Hematopoietic multipotent progenitor cell treated with erythropoietin and hydrocortisone succinate and interleukin-3 and kit ligand, for 17 days (in vitro differentiated cells): ENCODE results near the gene USP28.
A peak's percentile ranks its signal among the peaks of the same experiment; 100 is the strongest.
"Not testable (repeated sequence)": the region's sequence is repeated elsewhere in the genome, so short reads cannot be mapped to it uniquely, and the experiment has no call there.

Source experiments
- DNase-seq: peaks from one replicate; pipeline ENCODE4 v3.0.0-alpha.2; 2015; ENCODE audit warnings: low spot score

USP28 gene, protein sequence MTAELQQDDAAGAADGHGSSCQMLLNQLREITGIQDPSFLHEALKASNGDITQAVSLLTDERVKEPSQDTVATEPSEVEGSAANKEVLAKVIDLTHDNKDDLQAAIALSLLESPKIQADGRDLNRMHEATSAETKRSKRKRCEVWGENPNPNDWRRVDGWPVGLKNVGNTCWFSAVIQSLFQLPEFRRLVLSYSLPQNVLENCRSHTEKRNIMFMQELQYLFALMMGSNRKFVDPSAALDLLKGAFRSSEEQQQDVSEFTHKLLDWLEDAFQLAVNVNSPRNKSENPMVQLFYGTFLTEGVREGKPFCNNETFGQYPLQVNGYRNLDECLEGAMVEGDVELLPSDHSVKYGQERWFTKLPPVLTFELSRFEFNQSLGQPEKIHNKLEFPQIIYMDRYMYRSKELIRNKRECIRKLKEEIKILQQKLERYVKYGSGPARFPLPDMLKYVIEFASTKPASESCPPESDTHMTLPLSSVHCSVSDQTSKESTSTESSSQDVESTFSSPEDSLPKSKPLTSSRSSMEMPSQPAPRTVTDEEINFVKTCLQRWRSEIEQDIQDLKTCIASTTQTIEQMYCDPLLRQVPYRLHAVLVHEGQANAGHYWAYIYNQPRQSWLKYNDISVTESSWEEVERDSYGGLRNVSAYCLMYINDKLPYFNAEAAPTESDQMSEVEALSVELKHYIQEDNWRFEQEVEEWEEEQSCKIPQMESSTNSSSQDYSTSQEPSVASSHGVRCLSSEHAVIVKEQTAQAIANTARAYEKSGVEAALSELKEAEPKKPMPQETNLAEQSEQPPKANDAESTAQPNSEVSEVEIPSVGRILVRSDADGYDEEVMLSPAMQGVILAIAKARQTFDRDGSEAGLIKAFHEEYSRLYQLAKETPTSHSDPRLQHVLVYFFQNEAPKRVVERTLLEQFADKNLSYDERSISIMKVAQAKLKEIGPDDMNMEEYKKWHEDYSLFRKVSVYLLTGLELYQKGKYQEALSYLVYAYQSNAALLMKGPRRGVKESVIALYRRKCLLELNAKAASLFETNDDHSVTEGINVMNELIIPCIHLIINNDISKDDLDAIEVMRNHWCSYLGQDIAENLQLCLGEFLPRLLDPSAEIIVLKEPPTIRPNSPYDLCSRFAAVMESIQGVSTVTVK

DNA sequence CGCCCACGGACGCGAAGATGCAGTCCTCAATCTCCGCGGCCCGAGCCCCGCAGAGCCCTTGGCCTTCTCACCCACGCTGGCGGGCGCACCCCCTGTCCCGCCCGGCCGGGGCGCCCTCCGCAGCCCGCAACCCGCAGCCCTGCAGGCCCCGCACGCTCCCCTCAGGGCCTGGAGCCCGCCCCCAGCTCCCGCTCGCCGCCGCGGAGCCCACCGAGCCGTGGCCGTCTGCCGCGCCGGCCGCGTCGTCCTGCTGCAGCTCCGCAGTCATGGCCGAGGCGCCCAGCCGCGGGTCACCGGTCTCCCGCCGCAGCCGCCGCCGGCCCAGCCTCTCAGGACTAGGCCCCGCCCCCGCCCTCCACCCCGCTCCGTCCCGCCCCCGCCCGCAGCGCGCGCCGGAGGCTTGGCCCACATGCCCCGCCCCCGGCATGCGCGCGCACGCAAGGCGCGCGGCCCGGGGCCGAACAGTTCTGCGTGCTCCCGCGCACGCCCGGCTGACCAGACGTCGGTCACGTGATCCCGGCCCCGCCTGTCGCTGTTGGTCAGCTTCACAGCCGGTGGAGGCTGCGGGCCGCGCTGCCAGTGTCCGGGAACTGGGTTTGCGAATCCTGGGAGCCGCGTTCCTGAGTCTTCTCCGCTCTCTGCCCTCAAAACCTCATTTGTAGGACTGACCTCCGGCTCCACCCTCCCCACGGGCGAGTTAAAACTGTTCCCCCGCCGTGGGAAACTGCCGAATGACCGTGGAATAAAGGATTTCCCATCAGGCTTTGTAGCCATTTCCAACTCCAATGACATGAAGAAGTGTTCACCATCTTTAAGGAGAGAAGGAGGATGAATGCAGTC lies at the start of gene USP28:
USP28 (minus strand) TSS at position 339 of the 840 bp plus-strand sequence; CDS start at position 268, 71 bp downstream.
- peak; percentile 92 for DNase-seq

DNA sequence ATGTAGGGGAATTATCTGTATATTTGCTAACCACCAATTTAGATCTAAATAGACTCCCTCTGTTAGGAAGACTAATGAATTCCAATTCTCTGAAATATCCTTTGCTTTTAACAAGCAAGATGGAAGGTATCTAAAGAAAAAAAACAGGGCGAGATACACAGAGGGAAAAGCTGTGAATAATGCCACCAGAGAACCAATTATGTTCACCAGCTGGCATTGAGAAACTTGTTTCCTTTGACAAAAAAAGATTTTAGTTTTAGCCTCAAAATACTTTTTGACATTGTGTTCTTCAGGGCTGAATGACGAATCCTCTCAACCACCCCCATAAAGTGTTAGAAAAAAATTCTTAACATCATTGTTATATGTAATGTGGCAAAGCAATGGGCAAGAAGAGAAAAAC lies 48.2 kb upstream of the USP28 start:
- DNase-seq: no peak

DNA sequence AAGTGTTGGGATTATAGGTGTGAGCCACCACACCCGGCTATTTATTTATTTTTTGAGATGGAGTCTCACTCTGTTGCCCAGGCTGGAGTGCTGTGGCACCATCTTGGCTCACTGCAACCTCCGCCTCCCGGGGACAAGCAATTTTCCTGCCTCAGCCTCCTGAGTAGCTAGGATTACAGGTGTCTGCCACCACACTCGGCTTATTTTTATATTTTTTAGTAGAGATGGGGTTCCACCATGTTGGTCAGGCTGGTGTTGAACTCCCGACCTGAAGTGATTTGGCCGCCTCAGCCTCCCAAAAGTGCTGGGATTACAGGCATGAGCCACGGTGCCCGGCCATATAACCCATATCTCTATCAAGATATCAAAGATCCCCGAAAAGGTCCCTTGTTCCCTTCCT lies 36.1 kb upstream of the USP28 start:
- not testable (repeated sequence) for DNase-seq

DNA sequence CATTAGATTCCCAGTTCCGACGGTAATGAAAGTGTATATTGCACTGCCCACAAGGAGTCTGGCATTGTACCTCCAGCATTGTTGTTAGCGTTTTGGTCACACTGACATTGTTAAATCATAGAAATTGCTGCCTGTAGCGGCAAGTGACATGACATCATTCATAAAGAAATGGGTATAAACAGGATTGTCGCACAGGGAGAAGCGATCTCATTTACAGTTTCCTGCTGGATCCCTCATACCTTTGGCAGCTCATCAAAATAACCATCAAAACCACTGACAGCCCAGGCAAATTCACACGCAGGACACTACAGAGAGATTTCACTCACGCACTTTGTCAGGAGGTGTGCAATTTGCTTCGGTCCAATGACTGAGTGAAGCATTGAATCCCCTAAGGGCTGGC lies 32.7 kb upstream of the USP28 start:
- DNase-seq: no peak

DNA sequence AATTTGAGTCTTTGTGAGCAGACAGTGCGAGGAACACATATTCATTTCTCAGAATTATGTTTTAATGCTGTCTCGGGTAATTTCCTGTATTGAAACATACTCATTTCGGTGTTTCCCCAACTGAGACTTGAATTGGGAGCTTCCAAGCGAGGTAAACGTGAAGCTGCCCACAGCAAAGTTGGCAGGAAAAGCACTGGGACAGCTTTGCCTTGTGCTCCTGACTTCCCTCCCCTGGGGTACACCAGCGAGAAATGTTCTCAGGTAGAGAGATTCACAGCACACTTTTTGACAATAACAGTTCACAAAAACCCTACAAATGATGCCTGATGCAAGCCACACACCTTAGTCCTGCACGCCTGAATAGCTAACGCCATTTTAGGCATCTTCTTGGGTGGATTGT lies 32.3 kb upstream of the USP28 start:
- DNase-seq: no peak

DNA sequence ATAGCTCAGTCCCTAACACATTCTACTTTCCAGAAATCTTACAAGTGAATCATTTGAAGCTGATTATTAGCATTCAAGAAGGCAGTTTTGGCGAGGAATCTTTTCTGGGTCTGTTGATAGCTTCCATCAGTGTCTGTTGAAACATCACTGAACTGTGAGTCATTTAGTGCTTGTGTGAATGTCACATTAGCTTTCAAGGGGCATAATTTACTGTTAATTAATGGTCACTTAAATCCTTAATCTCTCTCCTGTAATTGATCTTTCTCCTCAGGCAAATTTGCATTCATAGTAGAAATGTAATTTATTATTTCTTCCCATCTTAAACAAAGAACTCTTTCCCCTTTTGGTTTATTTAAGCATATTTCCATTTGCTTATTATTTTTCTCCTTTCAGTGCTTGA lies 31.8 kb upstream of the USP28 start:
- DNase-seq: no peak

DNA sequence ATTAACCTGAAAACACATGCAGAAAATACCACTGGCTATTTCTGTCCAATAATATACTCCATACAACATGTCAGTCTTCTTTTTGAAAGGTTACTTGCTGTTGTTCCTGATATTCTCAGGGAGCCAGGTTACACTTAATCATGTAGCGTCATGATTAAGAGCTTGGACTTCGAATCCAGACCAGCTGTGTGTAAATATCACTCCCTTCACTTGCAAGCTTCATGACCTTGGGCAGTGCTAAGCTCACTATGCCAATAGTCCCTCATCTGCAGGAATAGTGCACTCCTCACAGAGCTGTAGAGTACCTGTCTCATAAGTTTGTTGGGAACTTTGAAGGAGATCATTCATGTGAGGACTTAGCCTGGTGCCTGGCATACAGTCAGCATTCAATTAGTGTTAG lies 31.1 kb upstream of the USP28 start:
- DNase-seq: no peak

DNA sequence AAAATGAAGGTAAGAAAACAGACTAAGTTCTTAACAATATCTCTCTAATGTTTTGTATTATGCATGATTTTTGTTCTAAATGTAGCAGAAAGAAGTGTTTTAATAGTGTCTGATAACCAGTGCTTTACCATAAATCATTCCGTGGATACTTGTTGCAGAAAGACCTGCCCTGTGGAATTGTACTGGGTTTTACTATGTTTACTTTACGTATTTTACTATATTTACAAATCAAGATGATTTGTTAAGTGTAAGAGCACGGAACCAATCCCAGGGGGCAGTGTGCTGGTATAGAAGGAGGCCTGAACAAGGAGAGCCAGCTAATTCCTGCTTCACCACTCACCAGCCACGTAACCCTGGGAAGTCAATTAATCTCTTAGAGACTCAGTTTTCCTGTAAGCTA lies 30.7 kb upstream of the USP28 start:
- DNase-seq: no peak

DNA sequence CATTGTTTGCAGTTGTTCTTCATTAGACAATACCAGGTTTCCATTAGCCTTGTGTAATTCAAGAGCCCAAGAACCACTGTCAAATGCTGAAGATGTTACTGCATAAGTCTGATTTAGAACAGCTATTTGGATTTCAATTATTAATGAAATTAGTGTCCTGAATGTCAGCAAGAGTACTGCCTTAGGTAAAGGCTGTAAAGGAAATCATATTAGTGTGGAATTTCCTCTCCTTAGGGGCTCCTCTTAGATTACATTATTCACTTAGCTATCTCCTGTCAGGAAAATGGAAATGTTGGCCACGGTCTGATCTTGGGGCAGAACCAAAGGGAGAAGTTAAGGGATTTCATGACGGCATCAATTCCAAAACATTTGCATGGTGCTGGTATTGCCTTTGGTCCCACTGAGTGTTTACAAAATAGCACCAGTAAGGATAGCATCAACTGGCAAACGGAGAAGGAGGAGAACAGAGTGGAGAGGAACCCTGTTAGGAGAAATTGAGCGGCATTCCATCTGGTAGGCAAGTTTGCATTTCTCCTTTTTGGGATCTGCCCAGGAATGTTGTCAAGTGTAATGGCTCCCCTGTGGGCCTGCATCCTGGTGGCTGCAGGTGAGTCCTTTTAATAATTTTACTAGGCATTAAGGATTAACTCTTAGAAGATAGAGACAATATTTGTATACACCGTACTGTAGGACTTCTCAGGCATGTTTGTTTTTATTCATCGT lies 29.2 kb upstream of the USP28 start, which contains the start of gene HTR3B:
HTR3B (plus strand) TSS at position 418 of the 723 bp plus-strand sequence; CDS start at position 556, 138 bp downstream.
- DNase-seq: no peak

DNA sequence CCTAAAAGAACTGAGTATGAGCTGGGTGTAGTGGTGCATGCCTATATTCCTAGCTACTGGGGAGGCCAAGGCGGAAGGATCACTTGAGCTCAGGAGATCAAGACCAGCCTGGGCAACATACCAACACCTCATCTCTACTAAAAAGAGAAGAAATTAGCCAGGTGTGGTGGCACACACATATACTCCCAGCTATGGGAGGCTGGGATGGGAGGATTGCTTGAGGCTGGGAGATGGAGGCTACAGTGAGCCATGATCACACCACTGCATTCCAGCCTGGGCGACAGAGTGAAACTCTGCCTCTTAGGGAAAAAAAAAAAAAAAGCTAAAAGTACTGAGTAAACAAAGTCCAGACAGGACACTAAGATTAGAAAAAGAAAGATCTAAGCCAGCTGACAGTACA lies 25.8 kb upstream of the USP28 start:
- no peak for DNase-seq

DNA sequence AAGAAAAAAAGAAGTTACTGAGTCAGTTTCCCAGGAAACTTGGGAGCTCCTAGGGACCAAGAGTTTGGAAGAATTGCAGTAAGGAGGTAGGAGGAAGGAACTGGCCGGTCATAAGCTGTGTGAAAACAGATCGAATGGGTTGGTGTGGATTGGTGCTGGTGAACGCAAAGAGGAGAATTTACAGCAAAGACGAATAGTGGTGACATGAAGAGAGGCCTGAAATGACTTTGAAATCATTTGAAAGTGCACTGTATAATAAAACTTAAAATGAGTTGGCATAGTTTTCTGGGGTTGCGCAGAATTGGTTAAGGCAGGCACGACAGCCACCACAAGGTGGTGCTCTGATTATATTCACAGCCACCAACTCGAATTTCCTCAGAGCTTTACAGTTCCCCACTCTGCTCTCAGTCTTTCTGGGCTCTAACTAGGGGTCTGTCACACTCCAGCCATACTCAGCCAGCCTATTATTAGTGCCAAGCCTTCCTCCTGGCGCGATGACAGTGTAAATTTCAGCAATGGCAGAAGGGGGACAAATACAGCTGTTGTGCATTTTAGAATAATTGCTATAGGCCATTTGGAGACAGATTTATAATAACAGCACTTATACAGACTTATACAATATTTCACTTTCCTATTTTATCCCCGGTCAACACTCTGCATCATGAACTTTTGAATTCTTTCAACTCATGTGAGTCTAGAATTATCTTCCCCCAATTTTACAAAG lies 20.9 kb upstream of the USP28 start:
- DNase-seq: no peak

DNA sequence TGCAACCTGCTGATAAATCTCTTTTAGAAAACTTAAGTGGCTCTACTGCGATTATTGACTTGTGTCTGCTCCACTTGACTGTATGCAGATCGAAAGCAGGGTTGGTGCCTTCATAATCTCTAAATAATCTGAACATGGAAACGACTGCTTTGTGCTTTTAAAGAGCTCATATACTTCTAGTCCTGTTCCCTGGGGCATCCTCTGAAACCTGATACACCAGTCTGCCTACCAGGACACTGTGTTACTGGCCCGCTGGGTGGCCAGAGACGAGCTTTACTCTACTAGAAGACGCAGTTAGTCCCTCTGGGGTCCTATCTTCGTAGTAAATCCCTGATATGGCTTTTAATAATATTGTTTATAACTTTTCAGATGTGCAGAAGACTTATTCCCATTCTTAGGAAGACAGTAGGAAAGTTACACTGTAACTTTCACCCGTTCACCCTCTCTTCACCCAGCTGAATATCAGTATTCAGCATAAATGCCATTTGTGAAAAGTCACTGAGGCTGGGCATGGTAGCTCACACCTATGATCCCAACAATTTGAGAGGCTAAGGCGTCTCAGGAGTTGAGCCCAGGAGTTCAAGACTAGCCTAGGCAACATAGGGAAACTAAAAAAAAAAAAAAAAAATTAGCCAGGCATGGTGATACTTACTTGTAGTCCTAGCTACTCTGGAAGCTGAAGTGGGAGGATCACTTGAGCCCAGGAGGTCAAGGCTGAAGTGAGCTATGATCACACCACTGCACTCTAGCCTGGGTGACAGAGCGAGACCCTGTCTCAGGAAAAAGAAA lies 20.2 kb upstream of the USP28 start:
- DNase-seq: no peak

DNA sequence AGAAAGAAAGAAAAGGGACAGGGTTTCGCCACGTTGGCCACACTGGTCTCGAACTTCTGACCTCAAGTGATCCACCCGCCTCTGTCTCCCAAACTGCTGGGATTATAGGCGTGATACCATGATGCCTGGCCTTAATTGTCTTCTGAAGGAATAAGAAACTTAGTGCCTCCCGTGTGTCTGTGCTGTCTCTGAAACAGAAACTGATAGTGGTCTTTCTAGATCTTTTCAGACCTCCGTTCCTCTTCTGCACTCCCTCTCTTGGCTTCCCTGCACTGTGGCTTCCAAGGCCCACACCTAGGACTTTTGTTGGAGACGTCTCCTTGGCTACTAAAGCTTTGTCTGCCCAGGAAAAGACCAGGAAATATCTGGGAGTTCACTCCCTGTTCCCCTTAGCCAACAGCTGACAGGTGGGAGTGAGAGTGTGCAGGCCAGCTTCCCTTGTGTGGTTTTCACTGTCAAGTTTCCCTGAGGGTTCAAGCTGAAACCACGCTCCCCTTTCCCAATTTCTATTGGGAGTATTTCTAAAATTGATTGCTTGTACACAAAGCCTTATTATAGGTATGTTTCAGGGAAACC lies 19.1 kb upstream of the USP28 start:
- DNase-seq: no peak

DNA sequence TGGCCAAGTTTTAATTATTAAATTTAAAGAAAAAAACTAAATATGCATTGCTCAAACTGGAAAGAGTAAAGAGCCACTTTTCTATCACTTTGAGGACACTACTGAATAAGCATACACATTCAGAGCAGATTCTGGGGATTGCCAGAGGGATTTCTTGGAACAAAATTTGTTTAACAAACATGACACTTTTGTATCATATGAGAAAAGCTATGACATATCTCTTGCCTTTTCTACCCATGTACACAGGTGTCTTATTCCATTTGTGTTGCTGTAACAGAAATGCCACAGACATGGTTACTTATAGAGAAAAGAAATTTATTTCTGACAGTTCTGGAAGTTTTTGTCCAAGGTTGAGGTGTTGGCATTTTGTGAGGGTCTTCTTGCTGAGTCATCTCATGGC lies 13.5 kb upstream of the USP28 start:
- DNase-seq: no peak

DNA sequence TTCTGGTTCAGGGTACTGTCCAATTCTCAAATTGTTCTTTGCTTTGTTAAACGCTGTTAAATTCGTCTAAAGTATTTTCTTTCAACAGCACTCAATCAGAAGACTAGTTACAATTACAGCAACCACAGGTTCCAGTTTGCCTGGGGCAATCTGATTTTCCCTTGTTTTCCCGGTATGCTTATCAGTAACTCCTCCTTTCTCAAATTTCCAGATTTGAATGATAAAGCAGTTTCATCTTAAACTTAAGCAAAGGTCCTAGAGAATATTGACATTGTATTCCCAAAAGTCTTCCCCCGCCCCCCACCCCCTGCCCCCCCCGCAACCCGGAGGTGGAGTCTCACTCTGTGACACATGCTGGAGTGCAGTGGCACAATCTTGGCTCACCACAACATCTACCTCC lies 10.5 kb upstream of the USP28 start:
- DNase-seq: no peak

DNA sequence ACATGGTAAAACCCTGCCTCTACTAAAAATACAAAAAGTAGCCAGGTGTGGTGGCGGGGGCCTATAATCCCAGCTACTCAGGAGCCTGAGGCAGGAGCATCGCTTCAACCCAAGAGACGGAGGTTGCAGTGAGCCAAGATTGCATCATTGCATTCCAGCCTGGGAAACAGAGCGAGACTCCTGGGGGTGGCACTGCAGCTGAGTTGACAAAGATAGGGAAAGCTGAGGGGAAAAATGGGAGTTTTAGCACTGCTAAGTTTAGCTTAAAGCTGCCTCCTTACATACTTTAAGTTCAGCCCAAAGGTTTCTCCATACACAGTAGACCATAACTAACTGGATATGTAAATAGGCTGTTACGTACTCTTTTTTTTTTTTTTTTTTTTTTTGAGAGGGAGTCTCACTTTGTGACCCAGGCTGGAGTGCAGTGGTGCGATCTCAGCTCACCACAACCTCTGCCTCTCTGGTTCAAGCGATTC lies 9.0 kb upstream of the USP28 start:
- DNase-seq: no peak

DNA sequence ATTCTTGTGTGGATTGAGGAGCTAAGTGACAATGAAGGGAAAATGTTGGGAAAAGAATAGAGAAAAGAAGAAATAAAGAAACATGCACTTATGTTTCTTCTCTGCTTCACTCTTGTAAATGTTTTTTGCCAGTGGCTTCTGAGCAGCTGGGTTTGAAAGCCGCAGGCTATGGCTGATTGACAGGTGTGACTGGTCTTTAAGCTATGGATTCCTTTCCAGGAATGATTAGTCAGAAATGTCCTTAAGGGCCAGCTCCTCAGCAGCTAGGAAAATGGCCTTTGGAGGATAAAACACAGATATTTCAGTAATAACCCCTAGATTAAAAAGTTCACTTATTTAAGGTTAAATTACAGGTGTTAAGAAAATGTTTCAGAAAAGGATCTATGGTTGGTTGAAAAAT lies 6.5 kb upstream of the USP28 start:
- DNase-seq: no peak

DNA sequence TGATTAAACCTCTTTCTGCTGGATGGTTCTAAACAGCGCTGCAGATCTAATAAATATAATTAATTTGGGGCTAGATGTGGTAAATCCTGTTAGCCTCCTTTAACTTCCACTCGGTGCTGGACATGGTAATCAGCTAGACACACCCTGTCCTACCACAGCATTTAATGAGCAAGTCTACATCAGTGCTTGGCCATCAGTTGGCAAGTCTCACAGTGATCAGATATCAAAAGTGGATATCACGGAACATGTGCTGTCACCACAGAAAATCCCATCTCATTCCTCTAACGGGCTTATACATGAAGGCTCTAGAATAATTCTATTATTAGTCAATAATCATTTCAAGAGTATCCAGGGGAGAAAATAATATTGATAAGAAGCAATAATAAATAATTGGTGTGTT lies 5.6 kb upstream of the USP28 start:
- no peak for DNase-seq

DNA sequence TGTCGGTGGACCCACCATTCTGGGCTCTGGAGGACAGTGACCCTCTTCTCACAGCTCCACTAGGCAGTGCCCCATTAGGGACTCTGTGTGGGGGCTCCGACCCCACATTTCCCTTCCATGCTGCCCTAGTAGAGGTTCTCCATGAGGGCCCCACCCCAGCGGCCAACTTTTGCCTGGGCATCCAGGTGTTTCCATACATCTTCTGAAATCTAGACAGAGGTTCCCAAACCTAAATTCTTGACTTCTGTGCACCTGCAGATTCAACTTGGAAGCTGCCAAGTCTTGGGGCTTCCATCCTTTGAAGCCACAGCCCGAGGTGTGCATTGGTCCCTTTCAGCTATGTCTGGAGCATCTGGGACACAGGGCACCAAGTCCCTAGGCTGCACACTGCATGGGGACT lies 4.1 kb upstream of the USP28 start:
- not testable (repeated sequence) for DNase-seq
